ENCODE results near the gene FAM174B.

The FAM174B gene

DNA sequence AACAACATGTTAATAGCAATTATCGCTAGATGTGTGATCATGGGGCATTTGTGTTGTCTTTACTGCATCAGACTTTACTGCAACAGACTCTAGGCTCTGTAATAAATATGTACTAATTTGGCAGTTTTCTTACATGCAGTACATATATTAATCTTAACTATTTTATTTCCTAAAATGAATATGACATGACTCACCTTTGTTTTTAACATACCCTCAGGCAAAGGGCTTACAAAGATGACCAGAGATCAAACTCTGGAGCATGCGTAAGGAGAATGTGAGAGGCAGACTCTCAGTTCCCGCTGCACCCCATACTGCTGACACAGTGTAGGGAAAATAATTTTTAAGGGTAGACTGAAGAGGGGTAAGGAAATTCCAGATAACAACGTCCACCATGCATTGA lies 7.2 kb upstream of the FAM174B start:
- H2AFZ ChIP-seq (ENCODE audit: low read length): no peak overlapping the region
- H3K9me3 ChIP-seq (ENCODE audit: low read length): no peaks in the 10 kb centered on the region
- no peak for TF ChIP-seq EZH2 (IDR thresholded peaks at IDR 0.05; ENCODE audit: borderline replicate concordance, low read length)
- TF ChIP-seq, protein P1, sequence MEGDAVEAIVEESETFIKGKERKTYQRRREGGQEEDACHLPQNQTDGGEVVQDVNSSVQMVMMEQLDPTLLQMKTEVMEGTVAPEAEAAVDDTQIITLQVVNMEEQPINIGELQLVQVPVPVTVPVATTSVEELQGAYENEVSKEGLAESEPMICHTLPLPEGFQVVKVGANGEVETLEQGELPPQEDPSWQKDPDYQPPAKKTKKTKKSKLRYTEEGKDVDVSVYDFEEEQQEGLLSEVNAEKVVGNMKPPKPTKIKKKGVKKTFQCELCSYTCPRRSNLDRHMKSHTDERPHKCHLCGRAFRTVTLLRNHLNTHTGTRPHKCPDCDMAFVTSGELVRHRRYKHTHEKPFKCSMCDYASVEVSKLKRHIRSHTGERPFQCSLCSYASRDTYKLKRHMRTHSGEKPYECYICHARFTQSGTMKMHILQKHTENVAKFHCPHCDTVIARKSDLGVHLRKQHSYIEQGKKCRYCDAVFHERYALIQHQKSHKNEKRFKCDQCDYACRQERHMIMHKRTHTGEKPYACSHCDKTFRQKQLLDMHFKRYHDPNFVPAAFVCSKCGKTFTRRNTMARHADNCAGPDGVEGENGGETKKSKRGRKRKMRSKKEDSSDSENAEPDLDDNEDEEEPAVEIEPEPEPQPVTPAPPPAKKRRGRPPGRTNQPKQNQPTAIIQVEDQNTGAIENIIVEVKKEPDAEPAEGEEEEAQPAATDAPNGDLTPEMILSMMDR (IDR thresholded peaks at IDR 0.05; ENCODE audit: low read length): no peak
- H4K20me1 ChIP-seq (ENCODE audit: insufficient read depth, low read length): no peaks in the 10 kb centered on the region
- no peaks in the 10 kb centered on the region for H3K9me2 ChIP-seq (ENCODE audit: low read depth, low read length)
- no peak overlapping the region for H3K4me3 ChIP-seq (ENCODE audit: low read depth, low read length, poor library complexity, severe bottlenecking)
- H3K27ac ChIP-seq (ENCODE audit: low read depth, low read length, poor library complexity, severe bottlenecking): no peak overlapping the region
- H3K4me2 ChIP-seq (ENCODE audit: low read length): no peak overlapping the region
- H3K79me2 ChIP-seq (ENCODE audit: insufficient read depth, low read length): no peaks in the 10 kb centered on the region
- no peak overlapping the region for H3K9ac ChIP-seq (ENCODE audit: low read length)
- no peaks in the 10 kb centered on the region for H3K4me1 ChIP-seq (ENCODE audit: insufficient read depth, low read length, severe bottlenecking)
- no peaks in the 10 kb centered on the region for H3K27me3 ChIP-seq (ENCODE audit: insufficient read depth, low read length)
- no peaks in the 10 kb centered on the region for H3F3A ChIP-seq (ENCODE audit: insufficient read depth, low read length)
- no peaks in the 10 kb centered on the region for H3K36me3 ChIP-seq (ENCODE audit: insufficient read depth, low read length)

DNA sequence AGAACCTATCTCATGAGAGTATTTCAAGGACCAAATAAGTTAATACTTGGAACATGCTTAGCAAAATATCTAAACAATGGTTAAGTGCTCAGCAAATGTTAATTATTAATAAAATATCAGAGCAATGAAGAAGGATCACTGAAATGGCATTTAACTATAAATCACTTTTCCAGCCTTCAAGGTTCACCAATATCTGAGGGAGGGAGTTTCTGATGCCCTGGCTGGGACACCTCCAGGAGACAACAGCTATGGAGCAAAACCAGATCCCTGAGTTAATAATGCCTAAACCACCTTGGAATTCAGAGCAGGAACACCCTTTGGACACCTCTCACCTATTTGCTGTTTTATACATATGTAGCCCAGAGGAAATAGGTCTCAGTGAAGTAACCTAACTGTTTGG lies 6.4 kb upstream of the FAM174B start:
- H3K9me3 ChIP-seq (ENCODE audit: low read length): no peaks in the 10 kb centered on the region
- no peaks in the 10 kb centered on the region for H3K9me2 ChIP-seq (ENCODE audit: low read depth, low read length)
- H3K36me3 ChIP-seq (ENCODE audit: insufficient read depth, low read length): no peaks in the 10 kb centered on the region
- H3K4me2 ChIP-seq (ENCODE audit: low read length): no peak overlapping the region
- no peaks in the 10 kb centered on the region for H3K4me1 ChIP-seq (ENCODE audit: insufficient read depth, low read length, severe bottlenecking)
- no peak overlapping the region for H3K4me3 ChIP-seq (ENCODE audit: low read depth, low read length, poor library complexity, severe bottlenecking)
- TF ChIP-seq EZH2 (IDR thresholded peaks at IDR 0.05; ENCODE audit: borderline replicate concordance, low read length): no peak
- TF ChIP-seq, protein P1 (IDR thresholded peaks at IDR 0.05; ENCODE audit: low read length): no peak
- H3K27me3 ChIP-seq (ENCODE audit: insufficient read depth, low read length): no peaks in the 10 kb centered on the region
- no peaks in the 10 kb centered on the region for H3F3A ChIP-seq (ENCODE audit: insufficient read depth, low read length)
- H2AFZ ChIP-seq (ENCODE audit: low read length): no peak overlapping the region
- no peak overlapping the region for H3K27ac ChIP-seq (ENCODE audit: low read depth, low read length, poor library complexity, severe bottlenecking)
- no peak overlapping the region for H3K9ac ChIP-seq (ENCODE audit: low read length)
- H3K79me2 ChIP-seq (ENCODE audit: insufficient read depth, low read length): no peaks in the 10 kb centered on the region
- H4K20me1 ChIP-seq (ENCODE audit: insufficient read depth, low read length): no peaks in the 10 kb centered on the region

DNA sequence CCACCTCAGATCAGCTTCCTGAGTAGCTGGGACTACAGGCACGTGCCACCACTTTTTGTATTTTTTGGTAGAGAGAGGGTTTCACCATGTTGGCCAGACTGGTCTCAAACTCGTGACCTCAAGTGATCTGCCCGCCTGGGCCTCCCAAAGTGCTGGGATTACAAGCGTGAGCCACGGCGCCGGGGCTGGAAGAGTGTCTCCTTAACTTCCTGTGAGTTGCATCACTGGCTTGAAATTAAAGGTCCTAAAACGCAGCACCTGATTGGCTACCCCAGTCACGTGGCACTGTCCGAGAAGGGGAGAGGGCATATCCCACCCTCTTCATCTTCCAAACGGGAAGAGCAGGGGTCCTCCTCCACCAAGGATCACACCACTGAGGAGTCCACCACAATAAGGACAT lies 5.5 kb upstream of the FAM174B start:
- H3K9ac ChIP-seq (ENCODE audit: low read length): no peak overlapping the region
- no peaks in the 10 kb centered on the region for H4K20me1 ChIP-seq (ENCODE audit: insufficient read depth, low read length)
- H3K27me3 ChIP-seq (ENCODE audit: insufficient read depth, low read length): no peaks in the 10 kb centered on the region
- H3K27ac ChIP-seq (ENCODE audit: low read depth, low read length, poor library complexity, severe bottlenecking): no peak overlapping the region
- H3K79me2 ChIP-seq (ENCODE audit: insufficient read depth, low read length): no peaks in the 10 kb centered on the region
- H3K36me3 ChIP-seq (ENCODE audit: insufficient read depth, low read length): no peaks in the 10 kb centered on the region
- H3F3A ChIP-seq (ENCODE audit: insufficient read depth, low read length): no peaks in the 10 kb centered on the region
- no peak overlapping the region for H2AFZ ChIP-seq (ENCODE audit: low read length)
- no peak for TF ChIP-seq EZH2 (IDR thresholded peaks at IDR 0.05; ENCODE audit: borderline replicate concordance, low read length)
- TF ChIP-seq, protein P1 (IDR thresholded peaks at IDR 0.05; ENCODE audit: low read length): no peak
- no peak overlapping the region for H3K4me2 ChIP-seq (ENCODE audit: low read length)
- H3K9me3 ChIP-seq (ENCODE audit: low read length): no peaks in the 10 kb centered on the region
- H3K9me2 ChIP-seq (ENCODE audit: low read depth, low read length): no peaks in the 10 kb centered on the region
- no peaks in the 10 kb centered on the region for H3K4me1 ChIP-seq (ENCODE audit: insufficient read depth, low read length, severe bottlenecking)
- no peak overlapping the region for H3K4me3 ChIP-seq (ENCODE audit: low read depth, low read length, poor library complexity, severe bottlenecking)

All from OCI-LY1 (cell line).